Natural killer cell (primary cell): ENCODE results near the gene HSPA12A. TPM values are rescaled to one million over a fixed set of nuclear protein-coding genes. Genes with fewer than 3 reads are reported as not detected.

Experiments
- ATAC-seq, 3 donors: fragments of 150-1000 bp in 2 of 3; fragments of 200-7000 bp in 1 of 3; cut with Tn5 transposase; 1 replicate in 1 of 3; 2 replicates in 2 of 3; pipeline ENCODE4 v1.10.0; 2021; ENCODE audit warnings: mild to moderate bottlenecking in 2 of 3, moderate library complexity in 2 of 3
- DNase-seq, 2 donors: peaks; one replicate each; pipeline versions ENCODE4 v3.0.0 to v3.0.0-alpha.2; 2013 to 2021; ENCODE audit warnings: mixed read lengths in 1 of 2
- H3K27ac ChIP-seq: one replicate; pipeline ENCODE4 v1.5.1; 2013; ENCODE audit warnings: mild to moderate bottlenecking, low read length
- H3K27me3 ChIP-seq: one replicate; pipeline ENCODE4 v1.6.1; 2013; ENCODE audit warnings: low read length; ENCODE audit not compliant: control insufficient read depth, insufficient read depth
- H3K36me3 ChIP-seq: one replicate; pipeline ENCODE4 v1.6.1; 2013; ENCODE audit warnings: low read length; ENCODE audit not compliant: control insufficient read depth, insufficient read depth
- H3K4me1 ChIP-seq: one replicate; pipeline ENCODE4 v1.6.1; 2013; ENCODE audit warnings: low read length; ENCODE audit not compliant: control insufficient read depth, insufficient read depth
- H3K4me3 ChIP-seq: one replicate; pipeline ENCODE4 v1.5.1; 2013; ENCODE audit warnings: low read length
- H3K9me3 ChIP-seq: one replicate; pipeline ENCODE4 v1.6.1; 2013; ENCODE audit warnings: low read length; ENCODE audit not compliant: control insufficient read depth, insufficient read depth
- H3K27ac Mint-ChIP-seq, 2 donors: one replicate each; pipeline ENCODE4 v1.8.0; 2022; ENCODE audit warnings: mild to moderate bottlenecking in 2 of 2, mixed read lengths in 2 of 2, moderate library complexity in 1 of 2
- H3K27me3 Mint-ChIP-seq, 2 donors: one replicate each; pipeline ENCODE4 v1.8.0; 2022; ENCODE audit warnings: low read depth in 2 of 2, mixed read lengths in 2 of 2
- H3K36me3 Mint-ChIP-seq: one replicate; pipeline ENCODE4 v1.8.0; 2022; ENCODE audit warnings: mixed read lengths
- H3K4me1 Mint-ChIP-seq, 2 donors: one replicate each; pipeline ENCODE4 v1.8.0; 2022; ENCODE audit warnings: mixed read lengths in 2 of 2
- H3K4me3 Mint-ChIP-seq: one replicate; pipeline ENCODE4 v1.8.0; 2022; ENCODE audit warnings: mild to moderate bottlenecking, moderate library complexity, mixed read lengths
- H3K9me3 Mint-ChIP-seq, 2 donors: one replicate each; pipeline ENCODE4 v1.8.0; 2022; ENCODE audit warnings: mixed read lengths in 2 of 2
- CTCF ChIP-seq: fragments of 200-600 bp; IDR thresholded peaks from one replicate; pipeline ENCODE4 v1.8.0; 2022; ENCODE audit warnings: antibody characterized with exemption
- WGBS: methylation state at CpG from one replicate; pipeline ENCODE4 v1.1.7; 2013; ENCODE audit warnings: missing lambda C conversion rate; ENCODE audit not compliant: insufficient coverage; 5-methylcytosine and 5-hydroxymethylcytosine counted together
- intact Hi-C: fragments of 100-400 bp; cut with micrococcal nuclease; formaldehyde crosslinking; loops from one replicate; pipeline ENCODE4 v1.14.2; 2022
- total RNA-seq, 4 donors: library from RNA; stranded (reverse); fragments of 120-200 nt in 1 of 4; gene quantifications; one replicate each; pipeline versions ENCODE4 v1.2.3 to v1.2.4, GENCODE V29; 2013 to 2022

The HSPA12A gene
- total RNA-seq, 3 donors from 2014 or later (not counting 1 experiment from before 2014, with no cell fraction given): 0.43 TPM; not detected in 2

GRCh38 chr10:116784035-116784434 is 41.7 kb upstream of the HSPA12A start:
- WGBS: 87% methylated on average over 3 of the region's 3 CpGs
- H3K27me3 Mint-ChIP-seq: no peaks in the 10 kb centered on the region
- no peaks in the 10 kb centered on the region for H3K9me3 ChIP-seq
- no peaks in the 10 kb centered on the region for H3K9me3 Mint-ChIP-seq
- peaks cover 13 to 15% of the 10 kb centered on the region in 2 donors for H3K4me1 Mint-ChIP-seq
- H3K4me1 ChIP-seq: peaks cover 9% of the 10 kb centered on the region
- H3K4me3 ChIP-seq: no peak overlapping the region
- H3K36me3 Mint-ChIP-seq: no peaks in the 10 kb centered on the region
- no peak for ATAC-seq
- H3K27ac Mint-ChIP-seq: no peak overlapping the region
- no peaks in the 10 kb centered on the region for H3K27me3 ChIP-seq
- TF ChIP-seq CTCF: no peak
- no peak for DNase-seq
- no peak overlapping the region for H3K4me3 Mint-ChIP-seq
- H3K27ac ChIP-seq: no peak overlapping the region
- intact Hi-C loops: no loop called here
- no peaks in the 10 kb centered on the region for H3K36me3 ChIP-seq

GRCh38 chr10:116783011-116783655 is 40.8 kb upstream of the HSPA12A start:
- intact Hi-C loops: no loop called here
- WGBS: 81% methylated on average over 13 of the region's 13 CpGs
- no peaks in the 10 kb centered on the region for H3K36me3 ChIP-seq
- peaks cover 8% of the 10 kb centered on the region for H3K4me1 ChIP-seq
- ATAC-seq (no peak), DNase-seq (no peak)
- no peaks in the 10 kb centered on the region for H3K27me3 ChIP-seq
- Mint-ChIP-seq H3K4me3 (no peak overlapping the region), H3K4me1 (peaks cover 11 to 12% of the 10 kb centered on the region in 2 donors), H3K36me3 (no peaks in the 10 kb centered on the region), H3K27me3 (no peaks in the 10 kb centered on the region), H3K9me3 (no peaks in the 10 kb centered on the region), H3K27ac (no peak overlapping the region)
- no peak for TF ChIP-seq CTCF
- no peaks in the 10 kb centered on the region for H3K9me3 ChIP-seq
- no peak overlapping the region for H3K4me3 ChIP-seq
- no peak overlapping the region for H3K27ac ChIP-seq

GRCh38 chr10:116781370-116781884 is 39.1 kb upstream of the HSPA12A start:
- Histone ChIP-seq H3K36me3 (no peaks in the 10 kb centered on the region), H3K27me3 (no peaks in the 10 kb centered on the region), H3K27ac (no peak overlapping the region), H3K4me3 (no peak overlapping the region), H3K4me1 (no peaks in the 10 kb centered on the region), H3K9me3 (no peaks in the 10 kb centered on the region)
- ATAC-seq (no peak), DNase-seq (no peak)
- Mint-ChIP-seq H3K36me3 (no peaks in the 10 kb centered on the region), H3K4me3 (no peak overlapping the region), H3K4me1 (no peaks in the 10 kb centered on the region), H3K27me3 (no peaks in the 10 kb centered on the region), H3K27ac (no peak overlapping the region), H3K9me3 (no peaks in the 10 kb centered on the region)
- no peak for TF ChIP-seq CTCF
- intact Hi-C loops: no loop called here
- WGBS: 83% methylated on average over 6 of the region's 7 CpGs
